Liver (tissue), 9 donors: ENCODE measurements around the gene TAF1. TPM values are rescaled to one million over a fixed set of nuclear protein-coding genes. Genes with fewer than 3 reads are reported as not detected.
"Not testable (repeated sequence)": the region's sequence is repeated elsewhere in the genome, so short reads cannot be mapped to it uniquely, and the experiment has no call there.

ENCODE experiments used
- DNase-seq: peaks from one replicate; pipeline ENCODE4 v3.0.0-alpha.2; 2017; ENCODE audit warnings: low spot score
- H3K27ac ChIP-seq, 2 donors: one replicate each; pipeline ENCODE4 v1.7.0; 2013; ENCODE audit warnings: inconsistent platforms in 2 of 2, low read length in 2 of 2, control low read depth in 1 of 2, low read depth in 1 of 2, mild to moderate bottlenecking in 1 of 2
- H3K27me3 ChIP-seq, 4 donors: one replicate each; pipeline versions ENCODE4 v1.6.1 to v1.7.0; 2013; ENCODE audit warnings: low read length in 3 of 4, inconsistent platforms in 1 of 4, mild to moderate bottlenecking in 1 of 4, moderate library complexity in 1 of 4; ENCODE audit not compliant: control insufficient read depth in 4 of 4, insufficient read depth in 4 of 4
- H3K36me3 ChIP-seq, 4 donors: one replicate each; pipeline versions ENCODE4 v1.6.1 to v1.7.0; 2013; ENCODE audit warnings: low read length in 3 of 4, mild to moderate bottlenecking in 3 of 4, low read depth in 1 of 4, moderate library complexity in 1 of 4; ENCODE audit not compliant: control insufficient read depth in 4 of 4, insufficient read depth in 3 of 4
- H3K4me1 ChIP-seq, 4 donors: one replicate each; pipeline versions ENCODE4 v1.6.1 to v1.7.0; 2013; ENCODE audit warnings: low read length in 3 of 4, mild to moderate bottlenecking in 3 of 4, moderate library complexity in 1 of 4; ENCODE audit not compliant: control insufficient read depth in 4 of 4, insufficient read depth in 4 of 4
- H3K4me3 ChIP-seq, 3 donors: one replicate each; pipeline versions ENCODE4 v1.6.1 to v1.7.0; 2013; ENCODE audit warnings: low read length in 3 of 3, control low read depth in 1 of 3, low read depth in 1 of 3, mild to moderate bottlenecking in 1 of 3
- H3K9ac ChIP-seq, 2 donors: one replicate each; pipeline ENCODE4 v1.7.0; 2013; ENCODE audit warnings: low read length in 2 of 2, mild to moderate bottlenecking in 2 of 2, moderate library complexity in 2 of 2, control low read depth in 1 of 2, low read depth in 1 of 2
- H3K9me3 ChIP-seq, 4 donors: one replicate each; pipeline versions ENCODE4 v1.6.1 to v1.7.0; 2013; ENCODE audit warnings: low read length in 3 of 4; ENCODE audit not compliant: control insufficient read depth in 4 of 4
- ATF3 ChIP-seq: IDR thresholded peaks from 2 replicates; pipeline ENCODE4 v1.6.1; 2016; ENCODE audit warnings: antibody characterized with exemption
- CTCF ChIP-seq: fragments of 150-350 bp; IDR thresholded peaks from 2 replicates; pipeline ENCODE4 v1.5.1; 2017; ENCODE audit warnings: improper control_type of control experiment, low read depth, low read length; ENCODE audit not compliant: missing input control
- EGR1 ChIP-seq, 2 donors: IDR thresholded peaks; 2 replicates each; pipeline ENCODE4 v1.6.1; 2016 to 2018; ENCODE audit warnings: antibody characterized with exemption in 2 of 2, low read depth in 2 of 2
- FOXA1 ChIP-seq: IDR thresholded peaks from 2 replicates; pipeline ENCODE4 v1.6.1; 2016; ENCODE audit warnings: antibody characterized with exemption
- FOXA2 ChIP-seq: IDR thresholded peaks from 2 replicates; pipeline ENCODE4 v1.6.1; 2016; ENCODE audit warnings: antibody characterized with exemption
- GABPA ChIP-seq, 2 donors: IDR thresholded peaks in 1 of 2; conservative IDR thresholded peaks in 1 of 2; 2 replicates each; pipeline ENCODE4 v1.6.1; 2016; ENCODE audit warnings: antibody characterized with exemption in 2 of 2, mild to moderate bottlenecking in 1 of 2, moderate library complexity in 1 of 2
- HNF4A ChIP-seq, 2 donors: conservative IDR thresholded peaks; 2 replicates each; pipeline ENCODE4 v1.6.1; 2016; ENCODE audit warnings: antibody characterized with exemption in 2 of 2, mild to moderate bottlenecking in 2 of 2
- HNF4G ChIP-seq: IDR thresholded peaks from 2 replicates; pipeline ENCODE4 v1.6.1; 2016; ENCODE audit warnings: antibody characterized with exemption
- JUND ChIP-seq, 2 donors: IDR thresholded peaks; 2 replicates each; pipeline ENCODE4 v1.6.1; 2016; ENCODE audit warnings: antibody characterized with exemption in 2 of 2
- MAX ChIP-seq: IDR thresholded peaks from 2 replicates; pipeline ENCODE4 v1.6.1; 2016; ENCODE audit warnings: antibody characterized with exemption
- NR2F2 ChIP-seq: IDR thresholded peaks from 2 replicates; pipeline ENCODE4 v1.6.1; 2016; ENCODE audit warnings: antibody characterized with exemption
- RAD21 ChIP-seq, 2 donors: IDR thresholded peaks; 2 replicates each; pipeline ENCODE4 v1.6.1; 2016; ENCODE audit warnings: antibody characterized with exemption in 2 of 2, mild to moderate bottlenecking in 2 of 2
- REST ChIP-seq: IDR thresholded peaks from 2 replicates; pipeline ENCODE4 v1.6.1; 2016; ENCODE audit warnings: antibody characterized with exemption, mild to moderate bottlenecking
- RXRA ChIP-seq, 2 donors: IDR thresholded peaks; 2 replicates each; pipeline ENCODE4 v1.6.1; 2017 to 2018; ENCODE audit warnings: antibody characterized with exemption in 2 of 2, mild to moderate bottlenecking in 1 of 2
- SP1 ChIP-seq: IDR thresholded peaks from 2 replicates; pipeline ENCODE4 v1.6.1; 2018; ENCODE audit warnings: antibody characterized with exemption, mild to moderate bottlenecking
- YY1 ChIP-seq: IDR thresholded peaks from 2 replicates; pipeline ENCODE4 v1.6.1; 2016; ENCODE audit warnings: antibody characterized with exemption, mild to moderate bottlenecking
- ZBTB33 ChIP-seq: IDR thresholded peaks from 2 replicates; pipeline ENCODE4 v1.6.1; 2016; ENCODE audit warnings: antibody characterized with exemption
- WGBS: extraction: QIAGEN DNeasy Blood & Tissue Kit; methylation state at CpG from one replicate; pipeline ENCODE4 v1.1.7; 2013; 5-methylcytosine and 5-hydroxymethylcytosine counted together
- polyA plus RNA-seq, 2 donors: library from polyadenylated mRNA; stranded (reverse) in 1 of 2; unstranded in 1 of 2; fragments of 200-250 nt in 1 of 2; fragments of >200 nt in 1 of 2; fragmentation: Nextera tagmentation in 1 of 2; extraction: Ambion mirVana in 1 of 2; gene quantifications; one replicate each; pipeline versions ENCODE4 v1.2.1 to v1.2.3, GENCODE V29; 2013 to 2015
- total RNA-seq, 2 donors: library from RNA; depleted of rRNA; stranded (reverse); fragments of >200 nt; gene quantifications; one replicate each; pipeline ENCODE4 v1.2.3, GENCODE V29; 2014
- donor health status: healthy.
- donor health status: healthy.
- donor health status: healthy.
- donor health status: healthy.
- donor health status: healthy.

TAF1 gene
- total and polyA plus RNA-seq, 4 donors = 2.8 to 37.7 (median 14.6) TPM

- Histone ChIP-seq H3K9ac (no peak overlapping the region), H3K27ac (no peak overlapping the region), H3K9me3 (no peaks in the 10 kb centered on the region), H3K27me3 (no peaks in the 10 kb centered on the region), H3K36me3 (no peaks in the 10 kb centered on the region), H3K4me3 (no peak overlapping the region), H3K4me1 (no peaks in the 10 kb centered on the region)
- no peak for DNase-seq
- TF ChIP-seq HNF4G = no peak
- no peak for TF ChIP-seq RAD21 (IDR thresholded peaks at IDR 0.05)
- no peak for TF ChIP-seq ZBTB33
- no peak for TF ChIP-seq FOXA1
- TF ChIP-seq NR2F2 = no peak
- TF ChIP-seq ATF3 = no peak
- no peak for TF ChIP-seq HNF4A (conservative IDR thresholded peaks at IDR 0.05)
- no peak for TF ChIP-seq JUND (IDR thresholded peaks at IDR 0.05)
- TF ChIP-seq EGR1 (IDR thresholded peaks at IDR 0.05; ENCODE audit: low read depth in 2 of 2) = no peak
- TF ChIP-seq YY1 = no peak
- no peak for TF ChIP-seq CTCF
- no peak for TF ChIP-seq FOXA2
- no peak for TF ChIP-seq MAX
- TF ChIP-seq GABPA (IDR thresholded peaks at IDR 0.05 in 1 of 2, conservative IDR thresholded peaks at IDR 0.05 in 1 of 2) = no peak
- no peak for TF ChIP-seq REST
- no peak for TF ChIP-seq RXRA (IDR thresholded peaks at IDR 0.05)
- no peak for TF ChIP-seq SP1
- 98% methylated on average over 1 of the region's 1 CpG for WGBS
Measured at GRCh38 chrX:71321731-71322130, 44.4 kb upstream of the TAF1 start.

GRCh38 chrX:71324452-71324851, 41.7 kb upstream of the TAF1 start:
- not testable (repeated sequence) for H3K27ac ChIP-seq, H3K36me3 ChIP-seq, H3K4me1 ChIP-seq, H3K9ac ChIP-seq, H3K4me3 ChIP-seq, DNase-seq, H3K9me3 ChIP-seq, H3K27me3 ChIP-seq
- 99% methylated on average over 11 of the region's 11 CpGs for WGBS
